ENCODE data around the gene IQGAP3. TPM values are rescaled to one million over a fixed set of nuclear protein-coding genes. Genes with fewer than 3 reads are reported as not detected.
"Not testable (repeated sequence)": the region's sequence is repeated elsewhere in the genome, so short reads cannot be mapped to it uniquely, and the experiment has no call there.

Gene IQGAP3
- 16.8 and 21.3 TPM in 2 replicates for total RNA-seq (2014; rRNA removed; shearing (Covaris generic))

- no peaks in the 10 kb centered on the region for H3K9me3 ChIP-seq (replicated peaks)
- peak; percentile 77 to 79 for DNase-seq
- peak within 1 kb of the TSS; percentile 56 for H3K27ac ChIP-seq
These were observed at the start of gene IQGAP3 for GRCh38 chr1:156571919-156572662. Gene IQGAP3, minus strand, starts transcription at chr1:156572565. Its CDS starts 36 bp downstream, at chr1:156572529.

DNA sequence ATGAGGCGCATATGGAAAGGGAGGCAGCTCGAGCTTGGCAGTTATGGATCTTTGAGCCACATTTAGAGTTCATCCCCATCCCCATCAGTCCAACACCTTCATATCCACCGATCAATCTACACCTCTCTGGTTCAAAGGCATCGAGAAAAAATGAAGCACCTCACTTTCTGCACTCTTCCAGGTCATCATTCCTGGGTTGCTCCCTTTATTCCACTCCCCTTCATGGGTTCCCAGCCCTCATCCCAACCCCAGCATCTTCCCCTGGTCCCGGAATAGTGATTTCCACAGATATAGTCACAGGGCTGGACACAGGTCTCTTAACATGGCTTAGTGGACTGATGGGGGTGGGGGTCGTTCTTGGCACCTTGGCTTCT lies 47.2 kb upstream of the IQGAP3 start:
- no peak for DNase-seq
- no peaks in the 10 kb centered on the region for H3K27me3 ChIP-seq
- H3K36me3 ChIP-seq, result no peaks in the 10 kb centered on the region
- no peaks in the 10 kb centered on the region for H3K9me3 ChIP-seq (replicated peaks)
- no peak overlapping the region; the same call in 1 of the 2 replicates for H3K27ac ChIP-seq
- peaks cover 27% of the 10 kb centered on the region for H3K4me1 ChIP-seq
- no peak overlapping the region for H3K4me3 ChIP-seq

More at GRCh38 chr1:156571919-156572662, at the start of gene IQGAP3:
- no peaks in the 10 kb centered on the region for H3K4me1 ChIP-seq
- H3K4me3 ChIP-seq, result peak within 1 kb of the TSS; percentile 76
- H3K36me3 ChIP-seq, result no peaks in the 10 kb centered on the region
- H3K27me3 ChIP-seq, result 0 out of 2 replicates have a peak, but pooled peaks cover 2% of the 10 kb centered on the region

DNA sequence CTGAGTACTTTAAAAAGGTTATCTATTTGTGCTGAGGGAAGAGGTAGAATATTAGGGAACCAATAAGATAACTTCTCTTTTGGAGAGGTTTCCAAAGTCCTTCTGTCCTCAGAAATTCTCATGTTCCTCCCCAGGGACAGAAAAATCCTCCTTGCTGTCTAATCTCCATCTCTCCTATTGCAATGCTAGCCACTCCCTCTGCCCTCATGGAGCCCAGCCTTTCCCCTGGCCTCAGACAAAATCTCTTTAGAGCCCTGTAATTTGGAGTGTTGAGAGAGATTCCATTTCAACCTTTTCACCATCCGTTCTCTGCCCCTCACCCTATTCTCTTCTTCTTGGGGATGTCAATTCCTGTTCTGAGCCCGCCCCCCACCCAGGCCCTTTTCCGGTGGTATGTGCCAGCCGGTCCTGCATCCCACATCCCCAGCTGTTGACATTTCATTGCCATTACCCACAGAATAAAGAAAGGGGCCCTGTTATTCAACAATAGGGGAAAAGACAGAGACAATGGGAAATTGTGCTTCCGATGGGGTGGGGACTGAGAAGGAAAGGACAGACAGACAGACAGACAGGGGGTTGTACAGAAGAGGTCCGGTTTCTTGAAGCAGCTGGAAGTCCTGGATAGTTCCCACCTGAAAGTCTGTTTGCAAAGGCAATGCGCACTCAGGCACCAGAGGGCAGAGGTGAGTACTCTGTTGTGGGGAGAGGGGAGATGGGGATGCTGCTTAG lies 46.7 kb upstream of the IQGAP3 start, which contains the start of gene HAPLN2:
TSS of gene HAPLN2 (plus strand) at position 563 of the 729 bp plus-strand sequence. CDS start 4,076 bp downstream, outside the sequence.
- H3K4me3 ChIP-seq, result no peak within 1 kb of the TSS
- peak; percentile 46 to 72 for DNase-seq
- H3K4me1 ChIP-seq, result peaks cover 27% of the 10 kb centered on the region
- H3K27ac ChIP-seq, result no peak within 1 kb of the TSS; the same call in 1 of the 2 replicates
- no peaks in the 10 kb centered on the region for H3K9me3 ChIP-seq (replicated peaks)
- H3K27me3 ChIP-seq, result no peaks in the 10 kb centered on the region
- no peaks in the 10 kb centered on the region for H3K36me3 ChIP-seq

GRCh38 chr1:156616463-156616862 lies 44.1 kb upstream of the IQGAP3 start:
- H3K4me1 ChIP-seq, result peaks cover 21% of the 10 kb centered on the region
- no peak overlapping the region for H3K4me3 ChIP-seq
- H3K36me3 ChIP-seq, result no peaks in the 10 kb centered on the region
- no peak overlapping the region for H3K27ac ChIP-seq
- no peaks in the 10 kb centered on the region for H3K27me3 ChIP-seq
- peak; percentile 85 to 92 for DNase-seq
- H3K9me3 ChIP-seq (replicated peaks), result no peaks in the 10 kb centered on the region

GRCh38 chr1:156615946-156616345 lies 43.6 kb upstream of the IQGAP3 start:
- Histone ChIP-seq H3K9me3 (replicated peaks) (no peaks in the 10 kb centered on the region), H3K27ac (no peak overlapping the region), H3K4me1 (peaks cover 21% of the 10 kb centered on the region), H3K27me3 (no peaks in the 10 kb centered on the region), H3K36me3 (no peaks in the 10 kb centered on the region), H3K4me3 (no peak overlapping the region)
- no peak for DNase-seq

GRCh38 chr1:156612666-156613065 lies 40.3 kb upstream of the IQGAP3 start:
- no peak overlapping the region for H3K27ac ChIP-seq
- no peak for DNase-seq
- H3K27me3 ChIP-seq, result no peaks in the 10 kb centered on the region
- no peaks in the 10 kb centered on the region for H3K36me3 ChIP-seq
- peaks cover 13% of the 10 kb centered on the region for H3K4me1 ChIP-seq
- H3K9me3 ChIP-seq (replicated peaks), result no peaks in the 10 kb centered on the region
- no peak overlapping the region for H3K4me3 ChIP-seq

- not testable (repeated sequence) for H3K9me3 ChIP-seq (replicated peaks); H3K4me1 ChIP-seq; DNase-seq; H3K27me3 ChIP-seq; H3K4me3 ChIP-seq; H3K36me3 ChIP-seq; H3K27ac ChIP-seq
These were observed 37.7 kb upstream of the IQGAP3 start for GRCh38 chr1:156610072-156610471.

- H3K4me1 ChIP-seq, result no peaks in the 10 kb centered on the region; the same call in 1 of the 2 replicates
- H3K27me3 ChIP-seq, result no peaks in the 10 kb centered on the region
- H3K4me3 ChIP-seq, result no peak overlapping the region
- H3K36me3 ChIP-seq, result no peaks in the 10 kb centered on the region
- H3K27ac ChIP-seq, result no peak overlapping the region
- peak in 1 of 2 experiments; percentile 49 for DNase-seq
- no peaks in the 10 kb centered on the region for H3K9me3 ChIP-seq (replicated peaks)
These were observed 36.6 kb upstream of the IQGAP3 start for GRCh38 chr1:156608981-156609380.

DNA sequence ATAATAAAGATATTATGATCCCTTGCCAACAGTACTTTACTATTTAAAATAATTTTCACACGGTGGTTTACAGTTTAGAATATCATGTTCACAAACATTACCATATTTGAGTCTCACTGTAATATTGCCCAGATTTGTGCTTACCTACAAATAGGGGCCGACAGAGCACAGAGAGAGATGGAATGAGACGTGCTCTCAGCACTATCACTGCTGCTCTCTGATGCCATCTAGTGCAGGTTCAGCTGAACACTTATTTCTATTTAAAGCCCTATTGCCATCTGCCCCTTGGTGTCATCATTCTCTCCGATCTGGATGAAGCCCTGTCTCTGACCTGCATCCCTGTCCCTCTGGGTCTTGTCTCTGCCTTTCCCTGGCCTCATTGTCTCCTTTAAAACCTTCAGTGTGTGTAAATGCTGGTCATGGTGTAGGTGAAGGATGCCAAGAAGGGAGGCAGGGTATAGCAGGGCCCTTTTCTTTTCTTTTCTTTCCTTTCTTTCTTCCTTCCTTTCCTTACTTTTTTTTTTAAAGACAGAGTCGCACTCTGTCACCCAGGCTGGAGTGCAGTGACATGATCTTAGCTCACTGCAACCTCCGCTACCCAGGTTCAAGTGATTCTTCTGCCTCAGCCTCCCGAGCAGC lies 35.8 kb upstream of the IQGAP3 start:
- Histone ChIP-seq H3K9me3 (replicated peaks) (no peaks in the 10 kb centered on the region), H3K27me3 (no peaks in the 10 kb centered on the region), H3K4me3 (no peak overlapping the region), H3K4me1 (no peaks in the 10 kb centered on the region; the same call in none of the 2 replicates), H3K27ac (no peak overlapping the region), H3K36me3 (no peaks in the 10 kb centered on the region)
- DNase-seq, result peak; percentile 47 to 78

DNA sequence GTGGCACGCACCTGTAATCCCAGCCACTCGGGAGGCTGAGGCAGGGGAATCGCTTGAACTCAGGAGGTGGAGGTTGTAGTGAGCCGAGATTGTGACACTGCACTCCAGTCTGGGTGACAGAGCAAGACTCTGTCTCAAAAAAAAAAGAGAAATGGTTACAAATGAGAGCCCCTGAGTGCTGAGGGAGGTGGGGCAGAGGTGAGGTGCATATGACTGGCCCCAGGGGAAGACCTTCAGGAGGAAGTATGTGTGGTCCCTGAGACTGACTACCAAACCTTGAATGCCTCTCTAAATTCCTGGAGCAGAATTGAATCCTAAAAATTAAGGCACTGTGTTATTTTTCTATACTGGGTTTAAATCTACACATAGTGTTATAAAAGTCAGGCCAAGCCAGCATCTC lies 35.0 kb upstream of the IQGAP3 start:
- not testable (repeated sequence) for DNase-seq; H3K36me3 ChIP-seq; H3K27me3 ChIP-seq; H3K4me1 ChIP-seq; H3K9me3 ChIP-seq (replicated peaks); H3K27ac ChIP-seq; H3K4me3 ChIP-seq

DNA sequence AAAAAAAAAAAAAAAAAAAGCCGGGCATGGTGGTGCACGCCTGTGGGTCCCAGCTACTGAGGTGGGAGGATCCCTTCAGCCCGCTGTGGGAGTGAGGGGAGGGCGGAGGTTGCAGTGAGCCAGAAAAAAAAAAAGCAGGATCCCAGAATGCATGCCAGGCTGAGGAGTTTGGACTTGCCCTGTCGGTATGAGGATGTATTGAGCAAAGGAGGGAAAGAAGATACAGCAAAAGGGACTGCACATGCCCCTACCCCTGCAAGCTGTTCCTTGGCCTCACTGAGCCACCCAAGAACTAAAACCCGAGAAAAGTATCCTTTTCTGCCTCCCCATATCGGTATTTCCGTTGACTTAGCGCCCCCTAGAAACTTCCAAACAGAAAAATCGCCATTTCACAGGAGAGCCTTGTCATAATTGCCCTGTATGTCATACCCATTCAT lies 30.2 kb upstream of the IQGAP3 start:
- Histone ChIP-seq H3K4me3 (no peak overlapping the region), H3K36me3 (peaks cover 11% of the 10 kb centered on the region; the same call in 1 of the 2 replicates), H3K27ac (no peak overlapping the region), H3K27me3 (no peaks in the 10 kb centered on the region), H3K9me3 (replicated peaks) (no peaks in the 10 kb centered on the region), H3K4me1 (no peaks in the 10 kb centered on the region; the same call in none of the 2 replicates)
- DNase-seq, result peak in 1 of 2 experiments; percentile 42

- Histone ChIP-seq H3K4me3 (peak overlapping the region; percentile 65), H3K27ac (peak overlapping the region; percentile 51), H3K36me3 (peaks cover 16% of the 10 kb centered on the region; the same call in 1 of the 2 replicates), H3K27me3 (no peaks in the 10 kb centered on the region), H3K4me1 (no peaks in the 10 kb centered on the region; the same call in 1 of the 2 replicates), H3K9me3 (replicated peaks) (no peaks in the 10 kb centered on the region)
- DNase-seq, result peak in 1 of 2 experiments; percentile 43
These were observed 29.5 kb upstream of the IQGAP3 start for GRCh38 chr1:156601892-156602291.

- Histone ChIP-seq H3K36me3 (peaks cover 21% of the 10 kb centered on the region; the same call in 1 of the 2 replicates), H3K27ac (peak within 1 kb of the TSS; percentile 51), H3K4me3 (peak within 1 kb of the TSS; percentile 65), H3K4me1 (no peaks in the 10 kb centered on the region; the same call in 1 of the 2 replicates), H3K27me3 (no peaks in the 10 kb centered on the region), H3K9me3 (replicated peaks) (no peaks in the 10 kb centered on the region)
- DNase-seq, result peak; percentile 83 to 87
These were observed 28.9 kb upstream of the IQGAP3 start, which contains the start of gene GPATCH4 for GRCh38 chr1:156601122-156601830. Gene GPATCH4, minus strand, starts transcription at chr1:156601479.

GRCh38 chr1:156600733-156601121 lies 28.4 kb upstream of the IQGAP3 start:
- H3K27ac ChIP-seq, result peak overlapping the region; percentile 51
- H3K4me3 ChIP-seq, result peak overlapping the region; percentile 65
- H3K4me1 ChIP-seq, result no peaks in the 10 kb centered on the region; the same call in 1 of the 2 replicates
- peak in 1 of 2 experiments; percentile 34 for DNase-seq
- peaks cover 25% of the 10 kb centered on the region; the same call in 1 of the 2 replicates for H3K36me3 ChIP-seq
- no peaks in the 10 kb centered on the region for H3K27me3 ChIP-seq
- no peaks in the 10 kb centered on the region for H3K9me3 ChIP-seq (replicated peaks)

All from SJCRH30 (cell line).